ENCODE results near the gene IQGAP1. TPM values are rescaled to one million over a fixed set of nuclear protein-coding genes. Genes with fewer than 3 reads are reported as not detected.

Gene IQGAP1
- total RNA-seq, 4 donors from 2014 or later = 238 to 358 (median 282) TPM

- H3K4me3 ChIP-seq = no peak overlapping the region
Observed at GRCh38 chr15:90376789-90377188, 11.3 kb upstream of the IQGAP1 start.

GRCh38 chr15:90379263-90379662 is 8.8 kb upstream of the IQGAP1 start:
- no peaks in the 10 kb centered on the region for H3K4me1 ChIP-seq
- no peak overlapping the region for H3K4me3 ChIP-seq
- H3K9me3 ChIP-seq = peaks cover 0 to 15% (median 0%) of the 10 kb centered on the region in 4 donors
- TF ChIP-seq POLR2A (IDR thresholded peaks at IDR 0.05) = no peak
- no peak for TF ChIP-seq EP300 (IDR thresholded peaks at IDR 0.05)
- TF ChIP-seq CTCF (IDR thresholded peaks at IDR 0.05) = no peak
- H3K27me3 ChIP-seq = no peaks in the 10 kb centered on the region
- no peak overlapping the region for H3K27ac ChIP-seq
- WGBS, 2 donors = 89 to 92% methylated on average over 3 of the region's 3 CpGs
- no peak for DNase-seq (ENCODE audit: low spot score in 2 of 2)
- H3K36me3 ChIP-seq = no peaks in the 10 kb centered on the region

More at GRCh38 chr15:90376789-90377188, 11.3 kb upstream of the IQGAP1 start:
- 70% methylated on average over 6 of the region's 6 CpGs for WGBS, 2 donors
- H3K9me3 ChIP-seq = peaks cover 0 to 15% (median 0%) of the 10 kb centered on the region in 4 donors
- no peaks in the 10 kb centered on the region for H3K27me3 ChIP-seq
- no peaks in the 10 kb centered on the region for H3K4me1 ChIP-seq
- TF ChIP-seq EP300 (IDR thresholded peaks at IDR 0.05) (no peak), CTCF (IDR thresholded peaks at IDR 0.05) (no peak), POLR2A (IDR thresholded peaks at IDR 0.05) (no peak)
- DNase-seq (ENCODE audit: low spot score in 2 of 2) = no peak
- H3K27ac ChIP-seq = no peak overlapping the region
- no peaks in the 10 kb centered on the region for H3K36me3 ChIP-seq

- Histone ChIP-seq H3K27me3 (no peaks in the 10 kb centered on the region), H3K9me3 (peaks cover 0 to 15% (median 0%) of the 10 kb centered on the region in 4 donors), H3K4me1 (no peaks in the 10 kb centered on the region), H3K27ac (no peak overlapping the region), H3K4me3 (no peak overlapping the region), H3K36me3 (no peaks in the 10 kb centered on the region)
- DNase-seq (ENCODE audit: low spot score in 2 of 2) = no peak
- TF ChIP-seq EP300 (IDR thresholded peaks at IDR 0.05) (no peak), POLR2A (IDR thresholded peaks at IDR 0.05) (no peak), CTCF (IDR thresholded peaks at IDR 0.05) (no peak)
Observed at GRCh38 chr15:90381515-90381914, 6.5 kb upstream of the IQGAP1 start.

- Histone ChIP-seq H3K27ac (no peak overlapping the region), H3K4me3 (no peak overlapping the region), H3K9me3 (peaks cover 0 to 15% (median 0%) of the 10 kb centered on the region in 4 donors), H3K4me1 (peaks cover 0 to under 1% (median 0%) of the 10 kb centered on the region in 4 donors), H3K36me3 (no peaks in the 10 kb centered on the region), H3K27me3 (no peaks in the 10 kb centered on the region)
- no peak for DNase-seq (ENCODE audit: low spot score in 2 of 2)
- TF ChIP-seq POLR2A (IDR thresholded peaks at IDR 0.05) = no peak
- TF ChIP-seq CTCF (IDR thresholded peaks at IDR 0.05) = no peak
- TF ChIP-seq EP300 (IDR thresholded peaks at IDR 0.05) = no peak
Observed at GRCh38 chr15:90382320-90382719, 5.7 kb upstream of the IQGAP1 start.

GRCh38 chr15:90386221-90386620 is 1.8 kb upstream of the IQGAP1 start:
- H3K9me3 ChIP-seq = no peaks in the 10 kb centered on the region
- peaks cover 0 to 6% (median 0%) of the 10 kb centered on the region in 3 donors for H3K36me3 ChIP-seq
- no peak for DNase-seq (ENCODE audit: low spot score in 2 of 2)
- peak overlapping the region in 2 of 4 donors; percentile 40 to 54 for H3K27ac ChIP-seq
- no peaks in the 10 kb centered on the region for H3K27me3 ChIP-seq
- no peak overlapping the region for H3K4me3 ChIP-seq
- 49 to 66% methylated on average over 2 of the region's 2 CpGs for WGBS, 2 donors
- TF ChIP-seq CTCF (IDR thresholded peaks at IDR 0.05) (no peak), POLR2A (IDR thresholded peaks at IDR 0.05) (no peak), EP300 (IDR thresholded peaks at IDR 0.05) (no peak)
- peaks cover 0 to 27% (median 16%) of the 10 kb centered on the region in 4 donors for H3K4me1 ChIP-seq
